K562 (cell line): ENCODE data around the gene FBXW2. TPM values are rescaled to one million over a fixed set of nuclear protein-coding genes. Genes with fewer than 3 reads are reported as not detected.

Source experiments
- ATAC-seq: fragments of 200-7000 bp; cut with Tn5 transposase; 3 replicates; pipeline ENCODE4 v1.9.1; 2020; ENCODE audit warnings: moderate library complexity
- BruUV-seq: library from RNA; stranded (reverse); fragments of 400-500 nt; replicated peaks from 2 replicates; lab custom pipeline; 2021; lab: Mats Ljungman, UMichigan
- CTCF ChIA-PET: fragments of 300-600 bp; formaldehyde crosslinking; extraction: SDS; loops from one replicate; lab custom pipeline; 2021; ENCODE audit warnings: low intra/inter-chr PET ratio; lab: Yijun Ruan, JAX
- POLR2A ChIA-PET: fragments of 300-600, 350-650 bp; sonication (Branson Sonifier 250); formaldehyde crosslinking; extraction: SDS; loops from one replicate; lab custom pipeline; 2021; ENCODE audit warnings: antibody characterized with exemption, inconsistent platforms; lab: Yijun Ruan, JAX
- DNase-seq, 4 experiments: peaks; one replicate each; pipeline versions ENCODE4 v3.0.0 to v3.0.0-alpha.2; 2011 to 2018; ENCODE audit warnings: low spot score in 3 of 4, mixed read lengths in 3 of 4; ENCODE audit errors: extremely low read depth in 1 of 4
- FAIRE-seq: peaks from 2 replicates; lab custom pipeline; 2011; peaks lifted over from hg19 to GRCh38; lab: Jason Lieb, UNC
- H2AFZ ChIP-seq: 2 replicates; pipeline ENCODE4 v1.6.0; 2011; ENCODE audit warnings: low read depth, low read length, control low read depth, inconsistent platforms
- H3K27ac ChIP-seq: fragments of 200-600 bp; 3 replicates; pipeline ENCODE4 v1.8.0; 2011; ENCODE audit warnings: low read depth, mild to moderate bottlenecking, control low read depth, inconsistent platforms, low read length, moderate library complexity, mixed read lengths; ENCODE audit errors: extremely low read depth
- H3K27me3 ChIP-seq, 2 experiments: fragments of 300-600 bp in 1 of 2; 2 replicates in 1 of 2; 3 replicates in 1 of 2; pipeline versions ENCODE4 v1.6.0 to v1.8.0; 2011; ENCODE audit warnings: inconsistent platforms in 2 of 2, low read length in 2 of 2, mild to moderate bottlenecking in 1 of 2, mixed read lengths in 1 of 2, moderate library complexity in 1 of 2; ENCODE audit not compliant: control insufficient read depth in 2 of 2, insufficient read depth in 2 of 2
- H3K36me3 ChIP-seq: fragments of 300-600 bp; 3 replicates; pipeline ENCODE4 v1.8.0; 2011; ENCODE audit warnings: mild to moderate bottlenecking, low read length, inconsistent platforms; ENCODE audit not compliant: control insufficient read depth, insufficient read depth
- H3K4me1 ChIP-seq, 2 experiments: fragments of 200-600 bp in 1 of 2; replicated peaks in 1 of 2; 2 replicates in 1 of 2; 3 replicates in 1 of 2; pipeline versions ENCODE4 v1.5.1 to v1.8.0; 2011; ENCODE audit warnings: inconsistent platforms in 2 of 2, low read length in 2 of 2, mild to moderate bottlenecking in 1 of 2, mixed read lengths in 1 of 2, moderate library complexity in 1 of 2; ENCODE audit not compliant: control insufficient read depth in 2 of 2, insufficient read depth in 2 of 2
- H3K4me2 ChIP-seq: 2 replicates; pipeline ENCODE4 v1.6.1; 2011; ENCODE audit warnings: low read length, control low read depth, inconsistent platforms, mixed read lengths; ENCODE audit not compliant: insufficient read depth
- H3K4me3 ChIP-seq: fragments of 200-600 bp; sonication (generic), shearing (Covaris generic); 2 replicates; pipeline ENCODE4 v1.5.1; 2016; ENCODE audit warnings: control low read depth, inconsistent platforms
- H3K79me2 ChIP-seq: fragments of 200-600 bp; 3 replicates; pipeline ENCODE4 v1.8.0; 2011; ENCODE audit warnings: low read length, inconsistent platforms; ENCODE audit not compliant: control insufficient read depth, insufficient read depth
- H3K9ac ChIP-seq, 2 experiments: 2 replicates each; pipeline versions ENCODE4 v1.6.0 to v1.6.1; 2011; ENCODE audit warnings: low read depth in 2 of 2, low read length in 2 of 2, control low read depth in 1 of 2, inconsistent platforms in 1 of 2, mild to moderate bottlenecking in 1 of 2, mixed read lengths in 1 of 2; ENCODE audit not compliant: insufficient read depth in 1 of 2
- H3K9me1 ChIP-seq: one replicate; pipeline ENCODE4 v1.6.0; 2011; ENCODE audit warnings: inconsistent platforms, mild to moderate bottlenecking, low read length, moderate library complexity; ENCODE audit not compliant: control insufficient read depth, insufficient read depth
- H3K9me3 ChIP-seq: replicated peaks from 2 replicates; pipeline ENCODE4 v1.5.1; 2011; ENCODE audit warnings: low read depth, low read length, inconsistent platforms; ENCODE audit not compliant: control insufficient read depth, insufficient read depth
- H4K20me1 ChIP-seq: replicated peaks from 2 replicates; pipeline ENCODE4 v1.6.1; 2011; ENCODE audit warnings: low read length, inconsistent platforms, mixed read lengths; ENCODE audit not compliant: control insufficient read depth, insufficient read depth
- E2F5 ChIP-seq: sonication (generic); formaldehyde crosslinking; IDR thresholded peaks from 2 replicates; pipeline ENCODE4 v1.8.0; 2022; ENCODE audit warnings: mild to moderate bottlenecking, missing genetic modification reagents
- EGR1 ChIP-seq: fragments of 450-650 bp; conservative IDR thresholded peaks from 2 replicates; pipeline ENCODE4 v1.6.1; 2017; ENCODE audit warnings: mild to moderate bottlenecking
- ETS2 ChIP-seq: IDR thresholded peaks from 2 replicates; pipeline ENCODE4 v1.6.1; 2016; ENCODE audit warnings: borderline replicate concordance, missing genetic modification characterization, mild to moderate bottlenecking, moderate library complexity, missing compliant biosample characterization; ENCODE audit not compliant: poor library complexity, severe bottlenecking
- FOXK2 ChIP-seq, 2 experiments: fragments of 450-650 bp; IDR thresholded peaks in 1 of 2; conservative IDR thresholded peaks in 1 of 2; 2 replicates each; pipeline ENCODE4 v1.6.1; 2016; ENCODE audit warnings: low read depth in 2 of 2, mild to moderate bottlenecking in 1 of 2
- NFE2 ChIP-seq: IDR thresholded peaks from 2 replicates; pipeline ENCODE4 v1.6.1; 2014; ENCODE audit warnings: antibody characterized with exemption, low read depth
- NFIX ChIP-seq: fragments of 250-450 bp; sonication (Bioruptor Pico); IDR thresholded peaks from 2 replicates; pipeline ENCODE4 v1.4.0; 2020; ENCODE audit warnings: low read depth, mild to moderate bottlenecking, moderate library complexity
- PRPF4 ChIP-seq: fragments of 200-400 bp; formaldehyde crosslinking; IDR thresholded peaks from one replicate; pipeline ENCODE4 v1.6.1; 2017; ENCODE audit warnings: low read length, low read depth, mild to moderate bottlenecking; ENCODE audit not compliant: insufficient read depth, poor library complexity, severe bottlenecking
- RBFOX2 ChIP-seq: fragments of 200-400 bp; formaldehyde crosslinking; IDR thresholded peaks from 2 replicates; pipeline ENCODE4 v1.6.1; 2017; ENCODE audit warnings: low read depth, mild to moderate bottlenecking, low read length, moderate library complexity
- SRSF7 ChIP-seq: fragments of 200-400 bp; formaldehyde crosslinking; optimal IDR thresholded peaks from 2 replicates; pipeline ENCODE3; 2017; ENCODE audit warnings: mild to moderate bottlenecking, low read depth, low read length
- ZFP30 ChIP-seq: fragments of 250-450 bp; sonication (Bioruptor Pico); IDR thresholded peaks from 2 replicates; pipeline ENCODE4 v1.8.0; 2022; ENCODE audit warnings: moderate library complexity, mild to moderate bottlenecking, inconsistent platforms, borderline replicate concordance
- in situ Hi-C: fragments of 300-500 bp; cut with MboI; formaldehyde crosslinking; loops from 4 replicates; pipeline ENCODE4 v1.15.0; 2018; ENCODE audit warnings: inconsistent platforms, mixed read lengths
- intact Hi-C: fragments of 100-400 bp; cut with micrococcal nuclease; formaldehyde crosslinking; loops from 2 replicates; pipeline ENCODE4 v1.14.2; 2022
- polyA plus RNA-seq, 8 experiments: library from polyadenylated mRNA; depleted of rRNA in 4 of 8; stranded (reverse) in 5 of 8; unstranded in 3 of 8; fragments of >200 nt; fragmentation: Nextera tagmentation in 2 of 8; fragmentation: Illumina TruSeq in 1 of 8; extraction: Ambion mirVana in 2 of 8; extraction: Trizol in 1 of 8; gene quantifications; 2 replicates each; pipeline versions ENCODE4 v1.2.1 to v1.2.3, GENCODE V29; 2011 to 2014; ENCODE audit warnings: inconsistent platforms in 1 of 8, missing spikeins in 1 of 8
- total RNA-seq, 7 experiments: library from RNA; depleted of rRNA in 6 of 7; stranded (reverse); fragments of >200 nt in 6 of 7; fragmentation: Illumina TruSeq in 2 of 7; extraction: Trizol in 2 of 7; gene quantifications; 2 replicates each; pipeline versions ENCODE4 v1.2.1 to v1.2.3, GENCODE V29; 2011 to 2021; ENCODE audit warnings: low replicate concordance in 1 of 7

FBXW2 gene
- total and polyA plus RNA-seq, 9 of the 15 experiments (the other 6 are each of a cell fraction or from before 2014, with no cell fraction given), result 2.5 to 57.8 (median 28.1) TPM

GRCh38 chr9:120711354-120711753 lies 81.9 kb downstream of the FBXW2 start:
- no peak for ATAC-seq
- no peaks in the 10 kb centered on the region for H3K36me3 ChIP-seq
- H3K4me2 ChIP-seq, result peak overlapping the region; percentile 61; the same call in 1 of the 2 replicates
- TF ChIP-seq FOXK2 (conservative IDR thresholded peaks at IDR 0.05 in 1 of 2, IDR thresholded peaks at IDR 0.05 in 1 of 2; ENCODE audit: low read depth in 2 of 2) (peak; percentile 55 to 63; a peak in 3 of 4 replicates), NFE2 (no peak), PRPF4 (no peak), RBFOX2 (0 out of 2 replicates have a peak, but pooled peaks have one; percentile 7), NFIX (CRISPR knock-in tag) (no peak), SRSF7 (no peak), E2F5 (CRISPR knock-in tag) (no peak), ETS2 (tag) (no peak), EGR1 (no peak), ZFP30 (no peak)
- H3K27me3 ChIP-seq, result no peaks in the 10 kb centered on the region
- ChIA-PET POLR2A (no interaction called here), CTCF (no interaction called here)
- H3K9ac ChIP-seq, result peak overlapping the region in 1 of 2 experiments; percentile 68; a peak in 2 of 4 replicates
- H4K20me1 ChIP-seq, result no peaks in the 10 kb centered on the region; the same call in 1 of the 2 replicates
- H3K79me2 ChIP-seq, result peaks cover 34% of the 10 kb centered on the region; the same call in 2 of the 3 replicates
- peaks cover 19 to 29% of the 10 kb centered on the region in 2 experiments; a peak in 4 of 5 replicates for H3K4me1 ChIP-seq
- in situ Hi-C loops (no loop called here), intact Hi-C loops (no loop called here)
- no peak overlapping the region for H3K4me3 ChIP-seq
- BruUV-seq, result no TSS peak
- no peaks in the 10 kb centered on the region for H3K9me1 ChIP-seq
- H3K9me3 ChIP-seq, result no peaks in the 10 kb centered on the region
- 0 out of 3 replicates have a peak overlapping the region, but pooled peaks have one; percentile 8 for H3K27ac ChIP-seq
- peak; percentile 22 to 31 (median 24) for DNase-seq
- no peak for FAIRE-seq
- H2AFZ ChIP-seq, result peak overlapping the region; percentile 28; the same call in 1 of the 2 replicates
